NCI-H1417 (cell line): ENCODE measurements around the gene ZNF19.
A peak's percentile ranks its signal among the peaks of the same experiment; 100 is the strongest.

ENCODE experiments used
- DNase-seq, 3 experiments: peaks; one replicate each; lab custom pipeline; 2025; lab: John Stamatoyannopoulos, UW

ZNF19 gene

GRCh38 chr16:71441348-71442050, 47.6 kb downstream of the ZNF19 start:
- DNase-seq = no peak

DNA sequence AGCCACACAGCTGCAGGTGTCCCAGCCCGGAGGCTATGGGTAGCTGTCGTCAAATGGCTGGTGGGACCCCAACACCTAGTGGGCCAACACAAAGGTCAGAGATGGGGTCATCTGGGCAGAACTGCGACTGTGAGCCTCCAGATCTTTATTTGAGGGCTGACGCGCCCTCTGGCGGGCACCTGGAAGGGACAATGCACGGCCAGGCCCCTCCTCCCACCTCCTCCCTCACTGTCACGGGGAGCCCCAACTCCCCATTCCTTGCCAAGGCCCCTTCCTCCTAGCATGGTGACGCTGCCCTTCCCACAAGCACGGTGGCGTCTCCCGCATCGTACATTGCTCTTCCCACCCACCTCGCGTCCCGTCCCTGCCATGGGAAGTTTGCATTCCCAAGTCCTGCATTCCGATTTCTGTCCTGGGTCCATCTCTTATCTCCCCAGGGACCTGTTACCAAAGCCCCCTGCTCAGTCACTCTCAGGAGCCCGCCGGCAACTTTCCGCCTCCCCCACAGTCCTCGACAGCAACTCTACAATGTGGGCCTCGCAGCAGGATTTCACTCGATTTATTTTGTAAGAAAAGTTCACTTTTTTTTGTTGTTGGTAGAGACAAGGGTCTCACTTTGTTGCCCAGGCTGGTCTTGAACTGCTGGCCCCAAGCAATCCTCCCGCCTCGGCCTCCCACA, 48.3 kb downstream of the ZNF19 start:
- no peak for DNase-seq

- no peak for DNase-seq
These were observed 49.6 kb downstream of the ZNF19 start for GRCh38 chr16:71439523-71439922.

DNA sequence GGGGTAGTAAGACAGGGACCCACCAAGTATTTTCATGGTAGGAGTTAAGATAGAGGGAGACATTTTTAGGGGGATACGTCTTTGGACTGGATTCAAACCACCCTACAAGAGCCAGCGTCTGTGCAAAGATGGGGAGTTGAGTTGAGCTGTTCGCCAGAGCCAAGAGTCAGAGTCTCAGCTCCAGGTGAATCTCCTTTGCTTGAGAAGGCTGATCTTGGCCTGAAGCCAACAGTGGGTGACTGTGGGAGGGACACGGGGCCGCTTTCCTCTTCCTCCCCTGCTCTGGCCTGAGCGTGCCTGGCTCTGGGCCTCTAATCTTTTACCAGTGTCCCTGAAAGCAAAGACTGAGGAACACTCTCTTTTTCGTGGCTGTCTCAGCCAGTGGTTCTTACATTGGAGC, 52.7 kb downstream of the ZNF19 start:
- DNase-seq = no peak

DNA sequence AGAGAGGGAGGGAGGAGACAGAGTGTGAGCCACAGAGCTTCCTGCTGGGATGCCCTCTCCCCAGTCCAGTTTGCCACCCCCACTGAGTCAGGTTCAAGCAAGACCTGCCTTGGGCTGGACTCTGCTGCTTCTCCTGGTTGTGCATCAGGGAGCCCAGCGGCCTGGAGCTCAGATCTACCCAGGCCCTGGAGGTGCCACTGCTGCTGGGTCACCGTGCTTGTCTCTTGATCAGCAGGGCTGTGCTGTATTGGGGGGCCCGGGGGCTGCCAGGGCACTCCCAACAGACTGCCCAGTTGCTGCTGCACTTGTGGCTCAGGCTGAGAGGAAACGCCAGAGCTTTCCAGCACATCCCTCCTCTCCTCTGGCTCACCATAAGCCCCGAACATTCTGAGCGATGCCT, 56.2 kb downstream of the ZNF19 start:
- no peak for DNase-seq

DNA sequence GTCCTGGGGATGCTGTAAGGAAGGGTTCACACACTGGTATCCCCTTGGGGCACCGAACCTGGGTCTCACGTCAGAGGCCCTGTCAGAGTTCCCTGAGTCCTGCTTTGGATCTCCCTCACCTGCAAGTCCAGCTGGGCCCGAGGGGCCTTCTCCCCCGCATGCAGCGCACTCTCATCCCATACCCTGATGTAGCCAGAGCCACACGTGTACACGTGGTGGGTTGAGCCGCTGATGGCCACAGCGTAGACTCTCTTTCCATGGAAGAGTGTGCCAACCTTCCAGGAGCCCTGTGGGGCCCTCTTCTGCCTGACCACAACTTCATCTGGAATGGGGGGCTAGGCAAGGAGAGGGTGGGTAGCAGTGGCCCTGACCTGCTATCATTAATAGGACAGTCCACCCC, 57.1 kb downstream of the ZNF19 start:
- DNase-seq = no peak

GRCh38 chr16:71431176-71431575, 57.9 kb downstream of the ZNF19 start:
- no peak for DNase-seq

GRCh38 chr16:71430744-71431143, 58.4 kb downstream of the ZNF19 start:
- DNase-seq = no peak

- no peak for DNase-seq
These were observed 59.5 kb downstream of the ZNF19 start for GRCh38 chr16:71429581-71429980.

DNA sequence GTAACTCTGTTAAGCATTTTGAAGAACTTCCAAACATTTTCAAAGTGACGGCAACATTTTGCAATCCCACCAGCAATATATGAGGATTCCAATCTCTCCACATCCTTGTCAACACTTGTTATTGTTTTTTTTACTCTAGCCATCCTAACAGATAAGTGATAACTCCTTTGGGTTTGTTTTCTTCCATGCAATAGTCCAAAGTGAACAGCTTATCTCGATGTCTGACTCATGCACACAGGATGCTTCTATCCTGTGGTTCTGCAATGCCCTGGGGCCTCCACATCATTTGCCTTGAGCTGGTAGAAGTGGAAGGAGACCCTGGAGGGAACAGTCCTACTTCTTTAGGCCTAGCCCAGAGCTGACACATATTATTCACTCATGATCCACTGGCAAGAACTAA, 60.2 kb downstream of the ZNF19 start:
- no peak for DNase-seq

- no peak for DNase-seq
These were observed 60.7 kb downstream of the ZNF19 start for GRCh38 chr16:71428385-71428784.

GRCh38 chr16:71426880-71427615, 62.1 kb downstream of the ZNF19 start:
- no peak for DNase-seq

- DNase-seq = peak in 2 of 3 experiments; percentile 68 to 84
These were observed 62.9 kb downstream of the ZNF19 start for GRCh38 chr16:71426069-71426879.

- no peak for DNase-seq
These were observed 63.4 kb downstream of the ZNF19 start for GRCh38 chr16:71425746-71426068.

DNA sequence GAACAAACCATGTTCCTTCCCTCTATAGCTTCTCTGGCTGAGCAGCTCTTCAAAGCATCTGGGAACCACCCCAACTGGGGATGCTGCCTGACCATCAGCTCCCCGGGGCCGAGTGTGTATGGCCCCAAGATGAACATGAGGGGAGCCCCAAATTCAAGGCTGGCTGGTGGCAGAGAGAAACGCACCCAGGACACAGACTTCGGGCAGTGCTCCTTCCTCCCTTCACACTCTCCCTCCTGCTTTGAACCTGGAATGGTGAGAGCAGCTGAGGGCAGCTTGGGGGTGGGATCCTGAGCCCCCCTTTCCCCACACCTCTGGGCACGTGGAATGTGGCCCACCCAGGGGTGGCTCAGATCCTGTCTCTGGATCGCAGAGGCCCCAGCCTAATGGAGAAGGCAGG, 64.5 kb downstream of the ZNF19 start:
- DNase-seq = no peak

DNA sequence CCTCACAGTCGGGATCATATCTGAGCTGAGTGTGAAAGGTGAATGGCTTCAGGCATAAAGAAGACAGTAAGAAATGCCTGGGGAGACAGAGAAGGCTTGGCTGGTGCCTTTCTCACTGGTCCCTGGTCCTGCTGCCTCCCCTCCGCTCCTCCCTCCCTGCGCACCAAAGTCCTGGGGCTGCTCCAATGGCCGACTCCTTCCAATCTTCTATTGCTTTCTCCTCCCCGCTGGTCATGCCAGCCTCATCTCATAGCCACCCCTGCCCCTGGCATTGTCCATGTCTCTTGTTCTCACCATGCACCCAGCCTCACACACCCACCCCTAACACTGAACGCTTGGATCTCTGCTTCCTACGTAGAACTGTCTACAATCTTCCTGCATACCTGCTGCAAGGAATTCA, 65.3 kb downstream of the ZNF19 start:
- no peak for DNase-seq
